KMS-11 (cell line): Measurements from ENCODE around the gene RHOU.

Experiments
- H2AFZ ChIP-seq: fragments of 200-600 bp; sonication (generic); 2 replicates; pipeline ENCODE4 v1.6.1; 2016; ENCODE audit warnings: antibody characterized with exemption, mixed run types, low read depth
- H3K27ac ChIP-seq: fragments of 200-600 bp; sonication (generic); 2 replicates; pipeline ENCODE4 v1.6.1; 2016; ENCODE audit warnings: mild to moderate bottlenecking, mixed run types
- H3K27me3 ChIP-seq: fragments of 200-600 bp; sonication (generic); 2 replicates; pipeline ENCODE4 v1.6.1; 2017; ENCODE audit warnings: mild to moderate bottlenecking, low read depth, mixed run types, moderate library complexity; ENCODE audit not compliant: insufficient read depth
- H3K36me3 ChIP-seq: fragments of 200-600 bp; sonication (generic); 2 replicates; pipeline ENCODE4 v1.6.1; 2017; ENCODE audit warnings: mild to moderate bottlenecking, mixed run types; ENCODE audit not compliant: insufficient read depth
- H3K4me1 ChIP-seq: fragments of 200-600 bp; sonication (generic); 2 replicates; pipeline ENCODE4 v1.6.1; 2016; ENCODE audit warnings: mild to moderate bottlenecking, low read depth, mixed run types; ENCODE audit not compliant: poor library complexity, severe bottlenecking
- H3K4me2 ChIP-seq: fragments of 200-600 bp; sonication (generic); 2 replicates; pipeline ENCODE4 v1.7.0; 2016; ENCODE audit warnings: mild to moderate bottlenecking, mixed run types
- H3K4me3 ChIP-seq: fragments of 200-600 bp; sonication (generic); IDR thresholded peaks from 2 replicates; pipeline ENCODE4 v1.6.1; 2017; ENCODE audit warnings: low read depth, low read length, mixed read lengths; ENCODE audit not compliant: insufficient read depth
- H3K79me2 ChIP-seq: fragments of 200-600 bp; sonication (generic); 2 replicates; pipeline ENCODE4 v1.6.1; 2016; ENCODE audit warnings: low read depth, mixed run types; ENCODE audit not compliant: insufficient read depth
- H3K9ac ChIP-seq: fragments of 200-600 bp; sonication (generic); 2 replicates; pipeline ENCODE4 v1.6.1; 2016; ENCODE audit warnings: mild to moderate bottlenecking, mixed run types
- H4K20me1 ChIP-seq: fragments of 200-600 bp; sonication (generic); 2 replicates; pipeline ENCODE4 v1.6.1; 2016; ENCODE audit warnings: mild to moderate bottlenecking, mixed run types; ENCODE audit not compliant: insufficient read depth
- CTCF ChIP-seq: fragments of 200-600 bp; sonication (generic); conservative IDR thresholded peaks from 2 replicates; pipeline ENCODE4 v1.6.1; 2017; ENCODE audit warnings: low read depth, mild to moderate bottlenecking, antibody characterized with exemption, low read length, moderate library complexity, mixed read lengths

RHOU gene

DNA sequence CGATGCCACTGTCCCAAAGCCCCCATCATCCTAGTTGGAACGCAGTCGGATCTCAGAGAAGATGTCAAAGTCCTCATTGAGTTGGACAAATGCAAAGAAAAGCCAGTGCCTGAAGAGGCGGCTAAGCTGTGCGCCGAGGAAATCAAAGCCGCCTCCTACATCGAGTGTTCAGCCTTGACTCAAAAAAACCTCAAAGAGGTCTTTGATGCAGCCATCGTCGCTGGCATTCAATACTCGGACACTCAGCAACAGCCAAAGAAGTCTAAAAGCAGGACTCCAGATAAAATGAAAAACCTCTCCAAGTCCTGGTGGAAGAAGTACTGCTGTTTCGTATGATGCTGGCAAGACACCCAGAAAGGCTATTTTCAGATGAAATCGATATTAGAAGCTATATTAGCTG, 8.1 kb downstream of the RHOU start:
- H3K4me2 ChIP-seq, result no peak overlapping the region
- H3K36me3 ChIP-seq, result no peaks in the 10 kb centered on the region
- no peak overlapping the region for H3K4me3 ChIP-seq
- no peaks in the 10 kb centered on the region for H3K27me3 ChIP-seq
- no peak overlapping the region for H3K9ac ChIP-seq
- no peaks in the 10 kb centered on the region for H4K20me1 ChIP-seq
- no peaks in the 10 kb centered on the region for H3K79me2 ChIP-seq
- no peaks in the 10 kb centered on the region for H3K4me1 ChIP-seq
- no peak overlapping the region for H3K27ac ChIP-seq
- TF ChIP-seq CTCF, result no peak
- H2AFZ ChIP-seq, result no peak overlapping the region

DNA sequence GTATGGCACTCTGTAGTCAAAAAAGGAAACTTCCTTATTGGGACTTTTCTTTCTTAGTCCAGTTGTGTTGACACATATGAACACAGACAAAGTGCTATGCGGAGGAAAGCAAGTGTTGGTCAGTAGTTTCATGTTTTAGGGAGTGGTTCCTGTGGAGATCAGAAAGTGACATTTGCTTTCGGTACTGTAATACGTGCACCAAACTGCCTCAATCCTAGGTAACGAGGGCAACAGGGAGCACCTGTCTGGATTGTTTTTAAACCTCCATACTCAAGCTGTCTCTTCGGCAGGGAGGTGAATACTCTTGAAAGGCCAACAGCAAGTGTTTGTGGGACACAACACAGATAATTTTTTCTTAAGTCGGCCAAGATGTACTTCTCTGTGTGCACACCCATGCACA, 9.1 kb downstream of the RHOU start:
- H2AFZ ChIP-seq, result no peak overlapping the region
- no peak overlapping the region for H3K27ac ChIP-seq
- H3K36me3 ChIP-seq, result no peaks in the 10 kb centered on the region
- no peak overlapping the region for H3K4me3 ChIP-seq
- TF ChIP-seq CTCF, result no peak
- H3K4me1 ChIP-seq, result no peaks in the 10 kb centered on the region
- H3K9ac ChIP-seq, result no peak overlapping the region
- no peaks in the 10 kb centered on the region for H3K79me2 ChIP-seq
- no peaks in the 10 kb centered on the region for H3K27me3 ChIP-seq
- H4K20me1 ChIP-seq, result no peaks in the 10 kb centered on the region
- H3K4me2 ChIP-seq, result no peak overlapping the region

DNA sequence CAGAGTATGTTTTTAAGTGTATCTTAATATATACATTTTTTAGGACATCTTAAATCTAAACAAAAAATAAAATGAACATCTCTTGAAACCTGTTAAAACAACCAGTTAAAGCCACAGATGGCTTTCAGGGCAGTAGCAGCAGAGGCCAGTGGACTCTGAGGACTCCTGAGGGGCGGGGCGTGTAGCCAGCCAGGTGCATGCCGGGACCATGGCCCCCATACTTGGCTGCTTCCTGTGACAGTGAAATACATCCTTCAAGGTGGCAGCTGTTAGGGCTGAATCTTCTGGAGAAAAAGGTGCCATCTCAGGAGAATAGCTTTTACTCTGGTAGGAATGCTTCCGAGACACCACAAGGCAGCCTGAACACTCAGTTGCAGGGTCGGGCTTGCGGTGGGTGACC, 9.6 kb downstream of the RHOU start:
- Histone ChIP-seq H3K4me3 (no peak overlapping the region), H3K36me3 (no peaks in the 10 kb centered on the region), H3K27ac (no peak overlapping the region), H3K79me2 (no peaks in the 10 kb centered on the region), H3K4me1 (no peaks in the 10 kb centered on the region), H3K4me2 (no peak overlapping the region), H3K27me3 (no peaks in the 10 kb centered on the region), H3K9ac (no peak overlapping the region), H2AFZ (no peak overlapping the region), H4K20me1 (no peaks in the 10 kb centered on the region)
- no peak for TF ChIP-seq CTCF

DNA sequence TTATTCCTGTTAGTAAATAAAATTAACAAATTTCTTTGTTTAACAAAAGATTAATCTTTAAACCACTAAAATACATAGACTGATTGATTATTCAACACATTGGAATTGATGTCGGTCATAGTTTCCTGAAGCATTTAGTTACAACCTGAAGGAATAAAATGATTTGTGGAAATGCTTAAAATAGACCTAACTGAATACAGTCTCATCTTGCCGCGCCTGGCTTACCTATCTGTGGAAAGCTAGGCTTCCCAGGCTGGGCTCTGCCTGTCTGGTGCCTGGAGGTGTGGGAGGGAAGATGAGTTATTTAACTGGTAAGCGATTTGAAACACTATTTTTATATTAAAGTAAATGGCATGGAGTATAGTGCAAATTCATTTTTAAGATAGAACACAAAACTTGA, 10.2 kb downstream of the RHOU start:
- Histone ChIP-seq H3K4me1 (no peaks in the 10 kb centered on the region), H3K4me3 (no peak overlapping the region), H4K20me1 (no peaks in the 10 kb centered on the region), H3K36me3 (no peaks in the 10 kb centered on the region), H3K79me2 (no peaks in the 10 kb centered on the region), H3K27ac (no peak overlapping the region), H3K27me3 (no peaks in the 10 kb centered on the region), H3K4me2 (no peak overlapping the region), H3K9ac (no peak overlapping the region), H2AFZ (no peak overlapping the region)
- no peak for TF ChIP-seq CTCF
